Keratinocyte (primary cell): Measurements from ENCODE around the gene NECTIN1. TPM values are rescaled to one million over a fixed set of nuclear protein-coding genes. Genes with fewer than 3 reads are reported as not detected.

Source experiments
- DNase-seq: peaks from one replicate; pipeline ENCODE4 v3.0.0-alpha.2; 2011; ENCODE audit warnings: low read depth, missing footprints, low spot score
- FAIRE-seq: peaks from 2 replicates; lab custom pipeline; 2011; peaks lifted over from hg19 to GRCh38; lab: Jason Lieb, UNC
- H2AFZ ChIP-seq: 2 replicates; pipeline ENCODE4 v1.6.0; 2012; ENCODE audit warnings: low read length, control low read depth, inconsistent platforms; ENCODE audit not compliant: control insufficient read depth
- H3K27ac ChIP-seq: 2 replicates; pipeline ENCODE4 v1.5.1; 2011; ENCODE audit warnings: low read length; ENCODE audit not compliant: control insufficient read depth, insufficient read depth
- H3K27me3 ChIP-seq: 3 replicates; pipeline ENCODE4 v1.6.0; 2011; ENCODE audit warnings: low read length; ENCODE audit not compliant: control insufficient read depth, insufficient read depth; ENCODE audit errors: extremely low read depth
- H3K36me3 ChIP-seq, 2 experiments: 2 replicates in 1 of 2; 3 replicates in 1 of 2; pipeline ENCODE4 v1.5.1; 2011; ENCODE audit warnings: low read length in 2 of 2, mild to moderate bottlenecking in 1 of 2; ENCODE audit not compliant: control insufficient read depth in 2 of 2, insufficient read depth in 2 of 2; ENCODE audit errors: extremely low read depth in 1 of 2
- H3K4me1 ChIP-seq: 3 replicates; pipeline ENCODE4 v1.5.1; 2011; ENCODE audit warnings: low read length; ENCODE audit not compliant: control insufficient read depth, insufficient read depth; ENCODE audit errors: extremely low read depth
- H3K4me2 ChIP-seq: 3 replicates; pipeline ENCODE4 v1.6.0; 2011; ENCODE audit warnings: low read depth, low read length; ENCODE audit not compliant: control insufficient read depth, insufficient read depth; ENCODE audit errors: extremely low read depth
- H3K4me3 ChIP-seq, 3 experiments: fragments of 200-600 bp in 1 of 3; sonication (generic) in 1 of 3; 2 replicates in 2 of 3; 3 replicates in 1 of 3; pipeline ENCODE4 v1.5.1; 2011 to 2016; ENCODE audit warnings: low read length in 3 of 3, mild to moderate bottlenecking in 3 of 3, control low read depth in 2 of 3, inconsistent platforms in 1 of 3, low read depth in 1 of 3, mixed read lengths in 1 of 3, mixed run types in 1 of 3, moderate library complexity in 1 of 3; ENCODE audit not compliant: control insufficient read depth in 2 of 3, insufficient read depth in 2 of 3; ENCODE audit errors: extremely low read depth in 1 of 3
- H3K79me2 ChIP-seq: 2 replicates; pipeline ENCODE4 v1.6.0; 2012; ENCODE audit warnings: low read length; ENCODE audit not compliant: control insufficient read depth, insufficient read depth
- H3K9ac ChIP-seq: 3 replicates; pipeline ENCODE4 v1.6.0; 2011; ENCODE audit warnings: low read length; ENCODE audit not compliant: control insufficient read depth, insufficient read depth; ENCODE audit errors: extremely low read depth
- H3K9me1 ChIP-seq: 3 replicates; pipeline ENCODE4 v1.6.0; 2011; ENCODE audit warnings: low read length; ENCODE audit not compliant: control insufficient read depth, insufficient read depth; ENCODE audit errors: extremely low read depth
- H3K9me3 ChIP-seq: 2 replicates; pipeline ENCODE4 v1.5.1; 2012; ENCODE audit warnings: low read depth, low read length; ENCODE audit not compliant: control insufficient read depth
- H4K20me1 ChIP-seq: 3 replicates; pipeline ENCODE4 v1.6.0; 2011; ENCODE audit warnings: low read length; ENCODE audit not compliant: control insufficient read depth, insufficient read depth; ENCODE audit errors: extremely low read depth
- EZH2 ChIP-seq: IDR thresholded peaks from one replicate; pipeline ENCODE4 v1.6.1; 2012; ENCODE audit warnings: inconsistent platforms, mild to moderate bottlenecking, low read length, moderate library complexity
- dilution Hi-C: fragments of 300-500 bp; cut with MboI; formaldehyde crosslinking; loops from one replicate; pipeline ENCODE4 v1.7.0; 2020; ENCODE audit warnings: low sequenced_read_pairs; ENCODE audit not compliant: extremely low pct_ligation_motif_present
- polyA plus RNA-seq, 5 experiments: library from polyadenylated mRNA; depleted of rRNA in 3 of 5; stranded (reverse) in 3 of 5; stranded (forward) in 1 of 5; unstranded in 1 of 5; fragments of >200 nt; gene quantifications; 1 replicate in 1 of 5; 2 replicates in 3 of 5; 3 replicates in 1 of 5; pipeline versions ENCODE4 v1.2.1 to v1.2.3, GENCODE V29; 2011 to 2012; ENCODE audit warnings: missing spikeins in 2 of 5, low read depth in 1 of 5, low replicate concordance in 1 of 5
- TF ChIP-seq, protein P1 (sequence below), 3 experiments: IDR thresholded peaks in 1 of 3; conservative IDR thresholded peaks in 1 of 3; optimal IDR thresholded peaks in 1 of 3; 2 replicates in 2 of 3; 3 replicates in 1 of 3; pipeline versions ENCODE3 to v1.5.1; 2011; ENCODE audit warnings: low read length in 3 of 3, mild to moderate bottlenecking in 3 of 3, moderate library complexity in 2 of 3, control low read depth in 1 of 3, inconsistent platforms in 1 of 3; ENCODE audit not compliant: insufficient read depth in 2 of 3; ENCODE audit errors: extremely low read depth in 1 of 3

The NECTIN1 gene
- polyA plus RNA-seq, 1 donor (not counting 4 experiments of a cell fraction or from before 2014, with no cell fraction given), result 37.5 TPM

DNA sequence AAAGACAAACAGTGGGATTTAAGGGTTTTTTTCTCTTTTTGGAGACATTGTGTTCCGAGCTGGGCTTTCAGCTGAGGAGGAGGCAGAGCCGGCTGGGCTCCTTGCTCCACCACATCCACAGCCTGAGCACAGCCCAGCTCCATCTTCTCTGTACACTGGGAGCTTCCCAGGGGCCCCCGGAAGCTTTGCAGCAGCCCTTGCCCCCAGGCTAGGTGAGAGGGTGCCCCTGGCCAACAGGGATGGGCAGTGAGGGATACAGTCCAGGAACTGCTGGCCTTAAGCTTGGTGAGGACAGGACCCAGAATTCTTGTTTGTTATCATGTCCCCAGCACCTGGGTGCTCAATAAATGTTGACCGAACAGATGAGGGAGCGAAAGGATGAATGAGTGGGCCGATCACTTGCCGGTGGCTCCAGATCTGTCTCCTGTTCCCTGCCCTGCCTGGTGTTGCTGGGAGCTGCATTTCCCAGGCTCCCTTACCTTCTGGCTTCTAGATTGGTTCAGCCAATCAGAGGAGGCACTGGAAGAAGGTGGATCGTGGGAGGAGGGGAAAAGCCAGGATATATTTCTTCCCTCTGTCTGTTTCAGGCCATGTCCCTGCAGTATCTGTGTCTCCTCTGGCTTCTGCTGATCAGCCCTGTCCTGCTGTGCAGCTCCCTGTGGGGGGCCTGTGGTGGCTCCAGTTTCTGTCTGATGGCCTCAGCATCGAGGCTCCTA, 26.5 kb upstream of the NECTIN1 start:
- no peaks in the 10 kb centered on the region for H3K79me2 ChIP-seq
- FAIRE-seq (no peak), DNase-seq (no peak)
- no peaks in the 10 kb centered on the region for H3K9me1 ChIP-seq
- no peak overlapping the region for H3K4me2 ChIP-seq
- H2AFZ ChIP-seq, result no peak overlapping the region
- H3K9me3 ChIP-seq, result no peaks in the 10 kb centered on the region
- dilution Hi-C loops, result no loop called here
- no peak overlapping the region for H3K9ac ChIP-seq
- H3K4me3 ChIP-seq, result no peak overlapping the region
- H3K27me3 ChIP-seq, result peaks cover 6% of the 10 kb centered on the region
- peaks cover 3% of the 10 kb centered on the region for H4K20me1 ChIP-seq
- peaks cover 28% of the 10 kb centered on the region for H3K4me1 ChIP-seq
- TF ChIP-seq, protein P1, sequence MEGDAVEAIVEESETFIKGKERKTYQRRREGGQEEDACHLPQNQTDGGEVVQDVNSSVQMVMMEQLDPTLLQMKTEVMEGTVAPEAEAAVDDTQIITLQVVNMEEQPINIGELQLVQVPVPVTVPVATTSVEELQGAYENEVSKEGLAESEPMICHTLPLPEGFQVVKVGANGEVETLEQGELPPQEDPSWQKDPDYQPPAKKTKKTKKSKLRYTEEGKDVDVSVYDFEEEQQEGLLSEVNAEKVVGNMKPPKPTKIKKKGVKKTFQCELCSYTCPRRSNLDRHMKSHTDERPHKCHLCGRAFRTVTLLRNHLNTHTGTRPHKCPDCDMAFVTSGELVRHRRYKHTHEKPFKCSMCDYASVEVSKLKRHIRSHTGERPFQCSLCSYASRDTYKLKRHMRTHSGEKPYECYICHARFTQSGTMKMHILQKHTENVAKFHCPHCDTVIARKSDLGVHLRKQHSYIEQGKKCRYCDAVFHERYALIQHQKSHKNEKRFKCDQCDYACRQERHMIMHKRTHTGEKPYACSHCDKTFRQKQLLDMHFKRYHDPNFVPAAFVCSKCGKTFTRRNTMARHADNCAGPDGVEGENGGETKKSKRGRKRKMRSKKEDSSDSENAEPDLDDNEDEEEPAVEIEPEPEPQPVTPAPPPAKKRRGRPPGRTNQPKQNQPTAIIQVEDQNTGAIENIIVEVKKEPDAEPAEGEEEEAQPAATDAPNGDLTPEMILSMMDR (optimal IDR thresholded peaks at IDR 0.05 in 1 of 3, IDR thresholded peaks at IDR 0.05 in 1 of 3, conservative IDR thresholded peaks at IDR 0.05 in 1 of 3; ENCODE audit: extremely low read depth in 1 of 3, insufficient read depth in 2 of 3, low read length in 3 of 3), result no peak
- TF ChIP-seq EZH2, result no peak
- H3K27ac ChIP-seq, result no peak overlapping the region
- H3K36me3 ChIP-seq, result no peaks in the 10 kb centered on the region

DNA sequence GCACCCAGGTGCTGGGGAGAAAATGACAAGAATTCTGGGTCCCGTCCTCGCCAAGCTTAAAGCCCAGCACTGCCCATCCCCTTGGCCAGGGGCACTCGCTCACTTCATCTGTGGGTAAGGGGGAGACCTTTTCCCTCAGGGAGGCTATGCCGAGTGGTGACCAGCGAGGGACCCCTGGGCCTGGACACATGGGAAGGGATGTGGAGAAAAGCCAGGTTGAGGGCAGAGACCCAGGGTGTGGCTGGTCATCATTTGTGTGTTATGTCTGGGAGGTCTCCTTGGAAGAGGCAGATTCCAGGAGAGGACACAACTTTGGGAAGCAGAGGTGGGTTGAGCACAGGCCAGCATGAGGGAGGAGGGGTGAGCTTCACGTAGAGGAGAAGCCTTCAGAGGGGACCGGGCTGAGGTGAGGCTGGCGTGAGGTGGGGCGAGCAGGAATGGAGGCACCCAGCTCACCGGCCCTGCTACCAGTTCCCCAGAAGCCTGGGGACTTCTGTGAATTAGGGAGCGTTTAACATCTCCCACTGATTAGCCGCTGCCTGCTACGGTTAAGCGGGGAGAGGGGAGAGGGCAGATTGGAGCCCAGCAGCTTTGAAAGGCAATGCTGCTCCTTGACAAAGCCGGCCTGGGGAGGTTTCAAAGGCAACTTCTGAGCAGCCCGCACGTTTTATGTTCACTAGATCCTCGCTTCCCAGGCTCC, 25.8 kb upstream of the NECTIN1 start:
- FAIRE-seq (no peak), DNase-seq (no peak)
- H3K4me2 ChIP-seq, result no peak overlapping the region
- no peak overlapping the region for H3K9ac ChIP-seq
- H3K27me3 ChIP-seq, result peaks cover 4% of the 10 kb centered on the region
- no peak overlapping the region for H3K27ac ChIP-seq
- peaks cover 27% of the 10 kb centered on the region for H3K4me1 ChIP-seq
- no peak overlapping the region for H2AFZ ChIP-seq
- no peaks in the 10 kb centered on the region for H3K9me3 ChIP-seq
- no peaks in the 10 kb centered on the region for H3K9me1 ChIP-seq
- dilution Hi-C loops, result no loop called here
- no peaks in the 10 kb centered on the region for H3K36me3 ChIP-seq
- H3K79me2 ChIP-seq, result no peaks in the 10 kb centered on the region
- peaks cover 3% of the 10 kb centered on the region for H4K20me1 ChIP-seq
- H3K4me3 ChIP-seq, result no peak overlapping the region
- TF ChIP-seq EZH2, result no peak
